ACHN (cell line): ENCODE data around the gene NR1H2.
"Not testable (repeated sequence)": the region's sequence is repeated elsewhere in the genome, so short reads cannot be mapped to it uniquely, and the experiment has no call there.

ENCODE experiments used
- DNase-seq: peaks from one replicate; pipeline ENCODE4 v3.0.0-alpha.2; 2015
- in situ Hi-C: cut with HindIII; loops from 2 replicates; pipeline ENCODE4 v1.10.0; 2017; ENCODE audit warnings: low sequenced_read_pairs, low pct_ligation_motif_present, low pct_unique_long_range_greater_than_20kb

Gene NR1H2

GRCh38 chr19:50368649-50369570 lies 7.3 kb upstream of the NR1H2 start:
- in situ Hi-C loops = no loop called here
- DNase-seq = peak; percentile 85

- in situ Hi-C loops = no loop called here
- DNase-seq = peak; percentile 21
Measured at GRCh38 chr19:50371914-50372475, 4.3 kb upstream of the NR1H2 start.

- in situ Hi-C loops = no loop called here
- DNase-seq = peak; percentile 10
Measured at GRCh38 chr19:50377051-50377461, 799 bp downstream of the NR1H2 start.

DNA sequence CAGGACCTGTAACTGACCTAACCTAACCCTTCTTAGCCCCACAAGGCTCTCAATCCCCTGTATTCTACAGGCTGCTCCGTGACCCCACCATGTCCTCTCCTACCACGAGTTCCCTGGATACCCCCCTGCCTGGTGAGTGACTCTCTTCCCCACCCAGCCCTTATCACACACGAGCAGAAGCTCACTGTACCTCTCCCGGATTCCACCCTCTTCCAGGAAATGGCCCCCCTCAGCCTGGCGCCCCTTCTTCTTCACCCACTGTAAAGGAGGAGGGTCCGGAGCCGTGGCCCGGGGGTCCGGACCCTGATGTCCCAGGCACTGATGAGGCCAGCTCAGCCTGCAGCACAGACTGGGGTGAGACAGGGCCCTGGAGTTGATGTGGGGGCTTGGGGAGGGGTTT lies 1.3 kb downstream of the NR1H2 start:
- in situ Hi-C loops = no loop called here
- no peak for DNase-seq

DNA sequence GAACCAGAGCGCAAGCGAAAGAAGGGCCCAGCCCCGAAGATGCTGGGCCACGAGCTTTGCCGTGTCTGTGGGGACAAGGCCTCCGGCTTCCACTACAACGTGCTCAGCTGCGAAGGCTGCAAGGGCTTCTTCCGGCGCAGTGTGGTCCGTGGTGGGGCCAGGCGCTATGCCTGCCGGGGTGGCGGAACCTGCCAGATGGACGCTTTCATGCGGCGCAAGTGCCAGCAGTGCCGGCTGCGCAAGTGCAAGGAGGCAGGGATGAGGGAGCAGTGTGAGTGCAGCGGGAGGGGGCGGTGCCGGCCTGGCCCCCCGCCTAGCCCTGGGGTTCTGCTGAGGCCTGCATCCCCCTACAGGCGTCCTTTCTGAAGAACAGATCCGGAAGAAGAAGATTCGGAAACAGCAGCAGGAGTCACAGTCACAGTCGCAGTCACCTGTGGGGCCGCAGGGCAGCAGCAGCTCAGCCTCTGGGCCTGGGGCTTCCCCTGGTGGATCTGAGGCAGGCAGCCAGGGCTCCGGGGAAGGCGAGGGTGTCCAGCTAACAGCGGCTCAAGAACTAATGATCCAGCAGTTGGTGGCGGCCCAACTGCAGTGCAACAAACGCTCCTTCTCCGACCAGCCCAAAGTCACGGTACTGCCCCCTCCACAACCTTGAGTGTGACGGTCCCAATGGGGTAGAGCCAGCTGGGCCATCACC lies 2.1 kb downstream of the NR1H2 start:
- no peak for DNase-seq
- in situ Hi-C loops = no loop called here

GRCh38 chr19:50378863-50379236 lies 2.6 kb downstream of the NR1H2 start:
- in situ Hi-C loops = no loop called here
- no peak for DNase-seq

- in situ Hi-C loops = no loop called here
- DNase-seq = no peak
Measured at GRCh38 chr19:50379602-50380001, 3.3 kb downstream of the NR1H2 start.

DNA sequence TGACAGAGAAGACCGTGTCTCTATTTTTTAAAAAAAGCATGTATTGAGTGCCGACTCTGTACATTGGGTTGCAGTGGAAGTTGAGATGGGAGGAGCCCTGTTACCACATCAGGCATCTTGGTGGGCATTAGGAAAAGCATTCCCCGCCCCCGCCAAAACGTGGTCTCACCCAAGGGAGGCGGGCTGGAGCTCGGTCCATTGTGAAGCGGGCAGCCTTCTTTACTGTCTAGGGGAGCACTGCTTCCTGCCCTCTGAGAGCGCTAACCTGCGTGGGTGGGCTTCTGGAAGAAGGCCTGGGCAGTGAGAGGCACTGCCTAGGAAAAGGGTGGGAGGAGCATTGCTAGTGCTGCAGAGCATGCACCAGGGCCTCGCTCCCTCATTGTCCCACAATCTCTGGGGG lies 3.9 kb downstream of the NR1H2 start:
- DNase-seq = no peak
- in situ Hi-C loops = no loop called here

DNA sequence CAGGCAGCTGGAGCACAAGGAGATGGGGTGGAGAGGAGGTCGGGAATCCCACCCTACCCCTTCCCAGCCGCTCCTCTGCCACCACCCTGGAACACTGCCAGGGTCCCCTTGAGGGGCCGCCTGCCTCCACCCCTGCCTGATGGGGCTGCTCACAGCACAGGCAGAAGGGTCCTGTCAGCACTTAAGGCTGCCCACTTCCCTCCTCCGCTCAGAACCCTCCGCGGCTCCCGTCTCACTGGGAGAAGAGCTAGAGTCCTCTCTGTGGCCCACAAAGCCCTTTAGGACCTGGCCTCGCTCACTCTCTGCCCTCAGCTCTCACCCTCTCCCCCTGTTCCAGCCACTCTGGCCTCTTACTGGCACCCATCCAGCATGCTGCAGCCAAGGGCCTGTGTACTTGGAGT lies 4.5 kb downstream of the NR1H2 start:
- no peak for DNase-seq
- in situ Hi-C loops = no loop called here

GRCh38 chr19:50381881-50382729 lies 5.8 kb downstream of the NR1H2 start:
- DNase-seq = no peak
- in situ Hi-C loops = no loop called here

DNA sequence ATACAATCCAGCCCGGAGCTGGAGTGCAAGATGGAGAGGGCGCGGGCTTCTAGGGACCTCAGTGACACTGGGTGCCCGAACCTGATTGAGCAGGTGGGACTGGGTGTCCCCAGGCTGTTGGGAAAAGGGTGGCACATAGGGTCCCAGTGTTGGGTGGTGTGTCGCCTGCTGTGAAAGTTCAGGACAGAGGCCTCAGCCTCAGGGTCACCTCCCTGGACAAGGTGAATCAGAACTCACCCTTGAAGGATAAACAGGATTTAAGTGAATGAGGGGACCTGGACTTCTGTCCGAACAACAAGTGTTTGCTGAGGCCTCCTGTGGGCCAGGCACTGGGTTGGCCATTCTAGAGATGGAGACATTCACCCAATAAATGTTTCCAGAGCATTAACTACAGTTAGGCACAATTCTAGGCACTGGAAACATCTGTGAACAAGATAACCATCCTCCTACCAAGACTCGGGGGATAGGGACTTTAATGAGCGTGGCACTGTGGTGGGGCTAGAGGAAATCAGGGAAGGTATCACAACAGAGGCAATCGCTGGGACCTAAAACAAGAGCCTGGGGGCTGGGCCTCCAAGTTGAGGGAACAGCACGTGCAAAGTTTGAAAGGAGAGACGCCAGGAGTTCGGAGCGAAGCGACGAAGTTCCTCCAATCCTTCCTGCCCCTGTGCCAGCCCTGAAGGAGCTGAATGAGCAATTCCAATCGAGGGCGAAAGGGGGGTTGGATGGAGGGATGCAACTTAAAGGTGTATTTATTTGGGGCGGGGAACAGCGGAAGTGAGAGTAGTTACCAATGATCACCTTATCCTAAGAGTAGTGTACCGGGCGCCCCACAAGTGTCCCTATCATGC lies 7.0 kb downstream of the NR1H2 start:
- no peak for DNase-seq
- in situ Hi-C loops = no loop called here

GRCh38 chr19:50383852-50384684 lies 7.8 kb downstream of the NR1H2 start, which contains the start of gene POLD1:
Gene POLD1 (plus strand): TSS chr19:50384347. CDS start chr19:50398852, 14,505 bp downstream.
- in situ Hi-C loops = no loop called here

GRCh38 chr19:50384685-50385535 lies 8.7 kb downstream of the NR1H2 start:
- in situ Hi-C loops = no loop called here
- no peak for DNase-seq

More at GRCh38 chr19:50383852-50384684, 7.8 kb downstream of the NR1H2 start, which contains the start of gene POLD1:
- DNase-seq = peak; percentile 96

DNA sequence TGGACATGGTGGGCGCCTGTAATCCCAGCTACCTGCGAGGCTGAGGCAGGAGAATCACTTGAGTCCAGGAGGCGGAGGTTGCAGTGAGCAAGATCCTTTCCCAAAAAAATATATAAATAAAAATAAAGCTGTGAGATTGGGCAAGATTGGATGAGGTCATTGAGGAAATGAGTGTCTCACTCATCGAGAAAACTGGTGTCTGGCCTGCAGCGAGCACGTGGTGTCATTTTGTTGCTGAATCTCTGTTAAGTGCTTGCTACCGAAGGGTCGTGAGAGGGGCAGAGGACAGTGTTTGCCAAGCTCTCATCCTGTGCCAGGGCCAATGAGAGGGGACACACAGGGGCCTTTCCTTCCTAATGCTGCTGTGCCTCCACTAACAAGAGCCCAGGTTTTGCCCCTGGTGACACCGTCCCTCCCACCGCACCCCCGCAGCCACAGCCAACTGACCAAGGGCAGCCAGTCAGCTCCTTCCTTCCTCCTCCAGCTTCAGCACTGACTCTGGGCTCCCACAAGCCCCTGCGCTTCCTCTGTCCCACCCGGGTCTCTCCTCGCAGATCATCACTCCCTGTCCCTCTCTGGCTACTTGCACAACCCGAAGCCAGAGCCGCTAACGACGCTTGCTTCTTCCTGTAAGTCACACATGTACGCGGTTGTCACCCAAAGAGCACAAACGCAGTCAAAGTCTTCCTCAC lies 11.1 kb downstream of the NR1H2 start:
- DNase-seq = no peak
- in situ Hi-C loops = no loop called here

DNA sequence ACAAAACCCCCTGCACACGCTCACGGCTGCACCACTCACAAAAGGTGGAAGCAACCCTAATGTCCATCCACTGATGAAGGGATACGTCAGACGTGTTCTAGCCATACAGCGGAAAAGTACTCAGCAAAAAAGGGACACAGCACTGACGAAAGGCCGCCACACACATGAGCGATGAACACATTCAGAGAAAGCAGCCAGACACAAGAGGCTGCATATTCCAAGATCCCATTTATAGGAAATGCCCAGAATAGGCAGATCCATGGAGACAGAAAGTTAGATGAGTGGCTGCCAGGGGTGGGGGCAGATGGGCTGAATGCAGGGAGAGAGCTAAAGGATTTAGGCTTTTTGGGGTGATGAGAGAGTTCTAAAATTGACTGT lies 11.6 kb downstream of the NR1H2 start:
- in situ Hi-C loops = no loop called here
- no peak for DNase-seq

DNA sequence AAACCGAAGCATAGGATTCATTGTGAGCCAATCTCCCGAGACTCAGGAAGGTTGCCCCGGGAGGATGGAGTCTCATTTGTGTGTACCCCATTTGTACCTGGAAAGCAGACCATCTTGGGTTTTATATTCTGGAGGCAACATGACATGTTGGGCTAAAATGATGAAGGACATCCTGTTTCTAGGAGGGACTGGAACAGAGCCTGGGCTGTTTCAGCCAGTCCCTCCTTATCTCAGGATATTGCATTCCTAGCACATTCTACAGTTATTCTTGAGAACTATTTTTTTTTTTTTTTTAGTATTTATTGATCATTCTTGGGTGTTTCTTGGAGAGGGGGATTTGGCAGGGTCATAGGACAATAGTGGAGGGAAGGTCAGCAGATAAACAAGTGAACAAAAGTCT lies 14.0 kb downstream of the NR1H2 start:
- DNase-seq, in situ Hi-C loops: not testable (repeated sequence)
